Ishikawa (cell line): ENCODE data around the gene FAM219A.

ENCODE experiments used
- CEBPB ChIP-seq: IDR thresholded peaks from 2 replicates; pipeline ENCODE4 v1.6.1; 2012
- EGR1 ChIP-seq: IDR thresholded peaks from 2 replicates; pipeline ENCODE4 v1.6.1; 2012
- EP300 ChIP-seq: IDR thresholded peaks from 2 replicates; pipeline ENCODE4 v1.6.1; 2012; ENCODE audit warnings: borderline replicate concordance
- FOXM1 ChIP-seq: IDR thresholded peaks from 2 replicates; pipeline ENCODE4 v1.6.1; 2012; ENCODE audit warnings: low read depth, borderline replicate concordance
- RAD21 ChIP-seq: IDR thresholded peaks from 2 replicates; pipeline ENCODE4 v1.6.1; 2012; ENCODE audit warnings: low read depth
- TAF1 ChIP-seq: IDR thresholded peaks from 2 replicates; pipeline ENCODE4 v1.6.1; 2012; ENCODE audit warnings: low read depth, mild to moderate bottlenecking
- TEAD4 ChIP-seq: IDR thresholded peaks from 2 replicates; pipeline ENCODE4 v1.6.1; 2012
- ZBTB7A ChIP-seq: IDR thresholded peaks from 2 replicates; pipeline ENCODE4 v1.6.1; 2012; ENCODE audit warnings: low read depth
- TF ChIP-seq, protein P1 (sequence below): IDR thresholded peaks from 2 replicates; pipeline ENCODE4 v1.6.1; 2012; ENCODE audit warnings: low read depth, mild to moderate bottlenecking
- TF ChIP-seq, protein P2 (sequence below): IDR thresholded peaks from 2 replicates; pipeline ENCODE4 v1.6.1; 2012

DNA sequence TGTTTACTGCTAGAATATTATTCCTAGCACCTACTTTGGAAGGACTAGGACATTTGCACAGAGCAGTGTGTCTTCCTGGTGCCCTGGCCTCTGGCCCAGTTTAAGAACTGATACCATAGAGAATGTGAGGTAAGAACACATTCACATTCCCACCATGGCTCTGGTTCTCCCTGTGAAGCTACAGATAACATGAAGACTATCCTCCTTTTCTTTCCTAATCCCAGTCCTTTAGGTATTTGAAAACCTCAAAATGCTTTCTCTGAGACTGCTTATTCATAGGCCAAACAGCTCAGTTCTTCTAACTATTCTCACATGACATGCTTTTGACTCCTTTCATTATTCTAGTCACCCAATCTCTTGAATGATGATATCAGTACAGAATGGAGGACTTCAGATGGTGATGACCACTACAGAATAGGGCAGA lies 11.9 kb downstream of the FAM219A start:
- no peak for TF ChIP-seq EP300
- TF ChIP-seq RAD21, result no peak
- no peak for TF ChIP-seq CEBPB
- TF ChIP-seq, protein P1, sequence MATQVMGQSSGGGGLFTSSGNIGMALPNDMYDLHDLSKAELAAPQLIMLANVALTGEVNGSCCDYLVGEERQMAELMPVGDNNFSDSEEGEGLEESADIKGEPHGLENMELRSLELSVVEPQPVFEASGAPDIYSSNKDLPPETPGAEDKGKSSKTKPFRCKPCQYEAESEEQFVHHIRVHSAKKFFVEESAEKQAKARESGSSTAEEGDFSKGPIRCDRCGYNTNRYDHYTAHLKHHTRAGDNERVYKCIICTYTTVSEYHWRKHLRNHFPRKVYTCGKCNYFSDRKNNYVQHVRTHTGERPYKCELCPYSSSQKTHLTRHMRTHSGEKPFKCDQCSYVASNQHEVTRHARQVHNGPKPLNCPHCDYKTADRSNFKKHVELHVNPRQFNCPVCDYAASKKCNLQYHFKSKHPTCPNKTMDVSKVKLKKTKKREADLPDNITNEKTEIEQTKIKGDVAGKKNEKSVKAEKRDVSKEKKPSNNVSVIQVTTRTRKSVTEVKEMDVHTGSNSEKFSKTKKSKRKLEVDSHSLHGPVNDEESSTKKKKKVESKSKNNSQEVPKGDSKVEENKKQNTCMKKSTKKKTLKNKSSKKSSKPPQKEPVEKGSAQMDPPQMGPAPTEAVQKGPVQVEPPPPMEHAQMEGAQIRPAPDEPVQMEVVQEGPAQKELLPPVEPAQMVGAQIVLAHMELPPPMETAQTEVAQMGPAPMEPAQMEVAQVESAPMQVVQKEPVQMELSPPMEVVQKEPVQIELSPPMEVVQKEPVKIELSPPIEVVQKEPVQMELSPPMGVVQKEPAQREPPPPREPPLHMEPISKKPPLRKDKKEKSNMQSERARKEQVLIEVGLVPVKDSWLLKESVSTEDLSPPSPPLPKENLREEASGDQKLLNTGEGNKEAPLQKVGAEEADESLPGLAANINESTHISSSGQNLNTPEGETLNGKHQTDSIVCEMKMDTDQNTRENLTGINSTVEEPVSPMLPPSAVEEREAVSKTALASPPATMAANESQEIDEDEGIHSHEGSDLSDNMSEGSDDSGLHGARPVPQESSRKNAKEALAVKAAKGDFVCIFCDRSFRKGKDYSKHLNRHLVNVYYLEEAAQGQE, result no peak
- no peak for TF ChIP-seq EGR1
- no peak for TF ChIP-seq TAF1
- no peak for TF ChIP-seq ZBTB7A
- TF ChIP-seq, protein P2, sequence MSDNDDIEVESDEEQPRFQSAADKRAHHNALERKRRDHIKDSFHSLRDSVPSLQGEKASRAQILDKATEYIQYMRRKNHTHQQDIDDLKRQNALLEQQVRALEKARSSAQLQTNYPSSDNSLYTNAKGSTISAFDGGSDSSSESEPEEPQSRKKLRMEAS, result no peak
- no peak for TF ChIP-seq FOXM1
- TF ChIP-seq TEAD4, result no peak
